ENCODE data around the gene LRRN3.

LRRN3 gene

GRCh38 chr7:111086532-111086931 is 4.4 kb upstream of the LRRN3 start:
- TF ChIP-seq, protein P1, sequence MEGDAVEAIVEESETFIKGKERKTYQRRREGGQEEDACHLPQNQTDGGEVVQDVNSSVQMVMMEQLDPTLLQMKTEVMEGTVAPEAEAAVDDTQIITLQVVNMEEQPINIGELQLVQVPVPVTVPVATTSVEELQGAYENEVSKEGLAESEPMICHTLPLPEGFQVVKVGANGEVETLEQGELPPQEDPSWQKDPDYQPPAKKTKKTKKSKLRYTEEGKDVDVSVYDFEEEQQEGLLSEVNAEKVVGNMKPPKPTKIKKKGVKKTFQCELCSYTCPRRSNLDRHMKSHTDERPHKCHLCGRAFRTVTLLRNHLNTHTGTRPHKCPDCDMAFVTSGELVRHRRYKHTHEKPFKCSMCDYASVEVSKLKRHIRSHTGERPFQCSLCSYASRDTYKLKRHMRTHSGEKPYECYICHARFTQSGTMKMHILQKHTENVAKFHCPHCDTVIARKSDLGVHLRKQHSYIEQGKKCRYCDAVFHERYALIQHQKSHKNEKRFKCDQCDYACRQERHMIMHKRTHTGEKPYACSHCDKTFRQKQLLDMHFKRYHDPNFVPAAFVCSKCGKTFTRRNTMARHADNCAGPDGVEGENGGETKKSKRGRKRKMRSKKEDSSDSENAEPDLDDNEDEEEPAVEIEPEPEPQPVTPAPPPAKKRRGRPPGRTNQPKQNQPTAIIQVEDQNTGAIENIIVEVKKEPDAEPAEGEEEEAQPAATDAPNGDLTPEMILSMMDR (conservative IDR thresholded peaks at IDR 0.05) = no peak
- TF ChIP-seq ZFX (IDR thresholded peaks at IDR 0.05) = no peak
- H3K27ac ChIP-seq = no peak overlapping the region

- TF ChIP-seq, protein P1 (conservative IDR thresholded peaks at IDR 0.05) = no peak
- TF ChIP-seq ZFX (IDR thresholded peaks at IDR 0.05) = no peak
- no peak overlapping the region for H3K27ac ChIP-seq
Measured at GRCh38 chr7:111088328-111088727, 2.6 kb upstream of the LRRN3 start.

- no peak overlapping the region for H3K27ac ChIP-seq
Measured at GRCh38 chr7:111089822-111090426, 1.0 kb upstream of the LRRN3 start.

GRCh38 chr7:111091593-111092358 is 849 bp downstream of the LRRN3 start:
- TF ChIP-seq, protein P1 (conservative IDR thresholded peaks at IDR 0.05) = no peak
- TF ChIP-seq ZFX (IDR thresholded peaks at IDR 0.05) = no peak

More at GRCh38 chr7:111089822-111090426, 1.0 kb upstream of the LRRN3 start:
- TF ChIP-seq ZFX (IDR thresholded peaks at IDR 0.05) = no peak
- TF ChIP-seq, protein P1 (conservative IDR thresholded peaks at IDR 0.05) = peak; percentile 95

DNA sequence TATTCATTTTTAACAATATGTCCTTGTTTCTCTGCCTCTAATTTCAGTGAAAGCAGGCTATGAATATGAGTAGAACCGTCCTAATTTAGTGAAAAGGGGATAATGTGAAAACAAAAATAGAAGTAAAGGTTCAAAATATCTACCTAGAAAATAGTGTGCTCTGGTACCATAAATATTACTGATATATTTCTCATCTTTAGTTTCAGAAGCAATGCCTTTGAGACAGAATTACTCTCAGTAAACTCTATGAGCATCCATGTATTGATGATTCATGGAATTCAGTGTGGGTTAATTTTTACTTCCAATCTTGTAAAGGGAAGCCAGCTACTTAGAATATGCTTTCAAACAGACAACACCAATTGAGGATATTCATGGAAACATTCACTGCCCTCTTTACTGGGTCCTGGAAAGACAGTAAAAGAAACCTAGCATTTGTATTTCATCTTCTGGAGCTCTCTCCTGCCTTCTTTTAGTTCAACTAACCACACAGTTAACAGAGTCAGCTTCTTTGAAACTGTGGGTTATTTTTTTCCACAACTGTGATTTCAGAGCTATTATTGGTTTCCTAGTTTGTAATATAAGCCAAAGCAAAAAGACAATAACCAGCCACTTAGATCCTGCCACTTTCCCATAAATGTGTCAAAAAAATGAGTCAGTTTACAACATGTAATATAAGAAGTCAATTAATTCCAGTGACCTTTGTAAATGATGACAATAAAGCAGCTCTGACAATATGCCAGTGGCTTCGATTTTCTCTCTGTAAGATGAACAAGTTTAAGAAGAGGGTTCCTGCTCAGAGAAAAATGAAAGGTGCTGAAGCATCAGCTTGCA is 1.7 kb downstream of the LRRN3 start:
- no peak for TF ChIP-seq ZFX (IDR thresholded peaks at IDR 0.05)
- TF ChIP-seq, protein P1 (conservative IDR thresholded peaks at IDR 0.05) = no peak
- H3K27ac ChIP-seq = no peak overlapping the region

More at GRCh38 chr7:111091593-111092358, 849 bp downstream of the LRRN3 start:
- H3K27ac ChIP-seq = no peak overlapping the region

GRCh38 chr7:111093496-111093895 is 2.6 kb downstream of the LRRN3 start:
- TF ChIP-seq ZFX (IDR thresholded peaks at IDR 0.05) = no peak
- TF ChIP-seq, protein P1 (conservative IDR thresholded peaks at IDR 0.05) = no peak

More at GRCh38 chr7:111093496-111093895, 2.6 kb downstream of the LRRN3 start:
- no peak overlapping the region for H3K27ac ChIP-seq
